ENCODE measurements around the gene ISL2.

The ISL2 gene

GRCh38 chr15:76376029-76376428 is 39.5 kb downstream of the ISL2 start:
- H3K9me3 ChIP-seq (ENCODE audit: control insufficient read depth in 2 of 2, low read length in 2 of 2): no peaks in the 10 kb centered on the region
- no peak overlapping the region for H3K9ac ChIP-seq (ENCODE audit: low read depth in 1 of 2, low read length in 2 of 2)
- no peaks in the 10 kb centered on the region for H3K27me3 ChIP-seq (ENCODE audit: control insufficient read depth in 2 of 2, insufficient read depth in 2 of 2, low read length in 2 of 2)
- no peak overlapping the region for H3K4me3 ChIP-seq (ENCODE audit: low read length in 2 of 2)
- no peaks in the 10 kb centered on the region for H3K4me1 ChIP-seq (ENCODE audit: control insufficient read depth in 2 of 2, insufficient read depth in 2 of 2, low read length in 2 of 2)
- no peak overlapping the region for H3K27ac ChIP-seq (ENCODE audit: low read depth in 2 of 2, low read length in 2 of 2)
- H3K36me3 ChIP-seq (ENCODE audit: control insufficient read depth in 2 of 2, insufficient read depth in 2 of 2, low read length in 2 of 2): peaks cover 0 to 4% of the 10 kb centered on the region in 2 donors

GRCh38 chr15:76376816-76377215 is 40.2 kb downstream of the ISL2 start:
- Histone ChIP-seq H3K36me3 (ENCODE audit: control insufficient read depth in 2 of 2, insufficient read depth in 2 of 2, low read length in 2 of 2) (peaks cover 0 to 4% of the 10 kb centered on the region in 2 donors), H3K27ac (ENCODE audit: low read depth in 2 of 2, low read length in 2 of 2) (no peak overlapping the region), H3K27me3 (ENCODE audit: control insufficient read depth in 2 of 2, insufficient read depth in 2 of 2, low read length in 2 of 2) (no peaks in the 10 kb centered on the region), H3K4me1 (ENCODE audit: control insufficient read depth in 2 of 2, insufficient read depth in 2 of 2, low read length in 2 of 2) (no peaks in the 10 kb centered on the region), H3K9me3 (ENCODE audit: control insufficient read depth in 2 of 2, low read length in 2 of 2) (no peaks in the 10 kb centered on the region), H3K9ac (ENCODE audit: low read depth in 1 of 2, low read length in 2 of 2) (no peak overlapping the region), H3K4me3 (ENCODE audit: low read length in 2 of 2) (no peak overlapping the region)

GRCh38 chr15:76377217-76377616 is 40.6 kb downstream of the ISL2 start:
- no peaks in the 10 kb centered on the region for H3K27me3 ChIP-seq (ENCODE audit: control insufficient read depth in 2 of 2, insufficient read depth in 2 of 2, low read length in 2 of 2)
- no peak overlapping the region for H3K4me3 ChIP-seq (ENCODE audit: low read length in 2 of 2)
- H3K9ac ChIP-seq (ENCODE audit: low read depth in 1 of 2, low read length in 2 of 2): no peak overlapping the region
- H3K4me1 ChIP-seq (ENCODE audit: control insufficient read depth in 2 of 2, insufficient read depth in 2 of 2, low read length in 2 of 2): no peaks in the 10 kb centered on the region
- H3K36me3 ChIP-seq (ENCODE audit: control insufficient read depth in 2 of 2, insufficient read depth in 2 of 2, low read length in 2 of 2): peaks cover 0 to 4% of the 10 kb centered on the region in 2 donors
- no peak overlapping the region for H3K27ac ChIP-seq (ENCODE audit: low read depth in 2 of 2, low read length in 2 of 2)
- H3K9me3 ChIP-seq (ENCODE audit: control insufficient read depth in 2 of 2, low read length in 2 of 2): no peaks in the 10 kb centered on the region

GRCh38 chr15:76377751-76378150 is 41.2 kb downstream of the ISL2 start:
- H3K27ac ChIP-seq (ENCODE audit: low read depth in 2 of 2, low read length in 2 of 2): no peak overlapping the region

GRCh38 chr15:76378691-76379090 is 42.1 kb downstream of the ISL2 start:
- H3K4me3 ChIP-seq (ENCODE audit: low read length in 2 of 2): no peak overlapping the region
- no peak overlapping the region for H3K27ac ChIP-seq (ENCODE audit: low read depth in 2 of 2, low read length in 2 of 2)
- H3K9ac ChIP-seq (ENCODE audit: low read depth in 1 of 2, low read length in 2 of 2): no peak overlapping the region
- H3K9me3 ChIP-seq (ENCODE audit: control insufficient read depth in 2 of 2, low read length in 2 of 2): no peaks in the 10 kb centered on the region
- no peaks in the 10 kb centered on the region for H3K4me1 ChIP-seq (ENCODE audit: control insufficient read depth in 2 of 2, insufficient read depth in 2 of 2, low read length in 2 of 2)
- no peaks in the 10 kb centered on the region for H3K27me3 ChIP-seq (ENCODE audit: control insufficient read depth in 2 of 2, insufficient read depth in 2 of 2, low read length in 2 of 2)
- no peaks in the 10 kb centered on the region for H3K36me3 ChIP-seq (ENCODE audit: control insufficient read depth in 2 of 2, insufficient read depth in 2 of 2, low read length in 2 of 2)

More at GRCh38 chr15:76377751-76378150, 41.2 kb downstream of the ISL2 start:
- no peaks in the 10 kb centered on the region for H3K9me3 ChIP-seq (ENCODE audit: control insufficient read depth in 2 of 2, low read length in 2 of 2)
- H3K4me1 ChIP-seq (ENCODE audit: control insufficient read depth in 2 of 2, insufficient read depth in 2 of 2, low read length in 2 of 2): no peaks in the 10 kb centered on the region
- no peak overlapping the region for H3K9ac ChIP-seq (ENCODE audit: low read depth in 1 of 2, low read length in 2 of 2)
- H3K4me3 ChIP-seq (ENCODE audit: low read length in 2 of 2): no peak overlapping the region
- peaks cover 0 to 4% of the 10 kb centered on the region in 2 donors for H3K36me3 ChIP-seq (ENCODE audit: control insufficient read depth in 2 of 2, insufficient read depth in 2 of 2, low read length in 2 of 2)
- H3K27me3 ChIP-seq (ENCODE audit: control insufficient read depth in 2 of 2, insufficient read depth in 2 of 2, low read length in 2 of 2): no peaks in the 10 kb centered on the region

- Histone ChIP-seq H3K9me3 (ENCODE audit: control insufficient read depth in 2 of 2, low read length in 2 of 2) (no peaks in the 10 kb centered on the region), H3K36me3 (ENCODE audit: control insufficient read depth in 2 of 2, insufficient read depth in 2 of 2, low read length in 2 of 2) (no peaks in the 10 kb centered on the region), H3K27me3 (ENCODE audit: control insufficient read depth in 2 of 2, insufficient read depth in 2 of 2, low read length in 2 of 2) (no peaks in the 10 kb centered on the region), H3K27ac (ENCODE audit: low read depth in 2 of 2, low read length in 2 of 2) (no peak overlapping the region), H3K4me3 (ENCODE audit: low read length in 2 of 2) (no peak overlapping the region), H3K9ac (ENCODE audit: low read depth in 1 of 2, low read length in 2 of 2) (no peak overlapping the region), H3K4me1 (ENCODE audit: control insufficient read depth in 2 of 2, insufficient read depth in 2 of 2, low read length in 2 of 2) (no peaks in the 10 kb centered on the region)
Measured at GRCh38 chr15:76380249-76380648, 43.7 kb downstream of the ISL2 start.

- Histone ChIP-seq H3K36me3 (ENCODE audit: control insufficient read depth in 2 of 2, insufficient read depth in 2 of 2, low read length in 2 of 2) (no peaks in the 10 kb centered on the region), H3K27ac (ENCODE audit: low read depth in 2 of 2, low read length in 2 of 2) (no peak overlapping the region), H3K4me1 (ENCODE audit: control insufficient read depth in 2 of 2, insufficient read depth in 2 of 2, low read length in 2 of 2) (no peaks in the 10 kb centered on the region), H3K9me3 (ENCODE audit: control insufficient read depth in 2 of 2, low read length in 2 of 2) (no peaks in the 10 kb centered on the region), H3K4me3 (ENCODE audit: low read length in 2 of 2) (no peak overlapping the region), H3K27me3 (ENCODE audit: control insufficient read depth in 2 of 2, insufficient read depth in 2 of 2, low read length in 2 of 2) (no peaks in the 10 kb centered on the region), H3K9ac (ENCODE audit: low read depth in 1 of 2, low read length in 2 of 2) (no peak overlapping the region)
Measured at GRCh38 chr15:76381366-76381765, 44.8 kb downstream of the ISL2 start.

GRCh38 chr15:76382987-76383728 is 46.6 kb downstream of the ISL2 start:
- H3K27ac ChIP-seq (ENCODE audit: low read depth in 2 of 2, low read length in 2 of 2): no peak overlapping the region
- no peaks in the 10 kb centered on the region for H3K9me3 ChIP-seq (ENCODE audit: control insufficient read depth in 2 of 2, low read length in 2 of 2)
- H3K27me3 ChIP-seq (ENCODE audit: control insufficient read depth in 2 of 2, insufficient read depth in 2 of 2, low read length in 2 of 2): no peaks in the 10 kb centered on the region
- H3K4me3 ChIP-seq (ENCODE audit: low read length in 2 of 2): no peak overlapping the region
- no peaks in the 10 kb centered on the region for H3K36me3 ChIP-seq (ENCODE audit: control insufficient read depth in 2 of 2, insufficient read depth in 2 of 2, low read length in 2 of 2)
- H3K9ac ChIP-seq (ENCODE audit: low read depth in 1 of 2, low read length in 2 of 2): no peak overlapping the region
- no peaks in the 10 kb centered on the region for H3K4me1 ChIP-seq (ENCODE audit: control insufficient read depth in 2 of 2, insufficient read depth in 2 of 2, low read length in 2 of 2)

GRCh38 chr15:76384409-76384808 is 47.8 kb downstream of the ISL2 start:
- H3K27ac ChIP-seq (ENCODE audit: low read depth in 2 of 2, low read length in 2 of 2): no peak overlapping the region
- H3K9me3 ChIP-seq (ENCODE audit: control insufficient read depth in 2 of 2, low read length in 2 of 2): no peaks in the 10 kb centered on the region
- no peaks in the 10 kb centered on the region for H3K27me3 ChIP-seq (ENCODE audit: control insufficient read depth in 2 of 2, insufficient read depth in 2 of 2, low read length in 2 of 2)

GRCh38 chr15:76386178-76386577 is 49.6 kb downstream of the ISL2 start:
- no peaks in the 10 kb centered on the region for H3K4me1 ChIP-seq (ENCODE audit: control insufficient read depth in 2 of 2, insufficient read depth in 2 of 2, low read length in 2 of 2)
- no peak overlapping the region for H3K9ac ChIP-seq (ENCODE audit: low read depth in 1 of 2, low read length in 2 of 2)
- no peak overlapping the region for H3K27ac ChIP-seq (ENCODE audit: low read depth in 2 of 2, low read length in 2 of 2)

More at GRCh38 chr15:76384409-76384808, 47.8 kb downstream of the ISL2 start:
- H3K9ac ChIP-seq (ENCODE audit: low read depth in 1 of 2, low read length in 2 of 2): no peak overlapping the region
- H3K4me1 ChIP-seq (ENCODE audit: control insufficient read depth in 2 of 2, insufficient read depth in 2 of 2, low read length in 2 of 2): no peaks in the 10 kb centered on the region
- H3K4me3 ChIP-seq (ENCODE audit: low read length in 2 of 2): no peak overlapping the region
- no peaks in the 10 kb centered on the region for H3K36me3 ChIP-seq (ENCODE audit: control insufficient read depth in 2 of 2, insufficient read depth in 2 of 2, low read length in 2 of 2)

More at GRCh38 chr15:76386178-76386577, 49.6 kb downstream of the ISL2 start:
- H3K4me3 ChIP-seq (ENCODE audit: low read length in 2 of 2): no peak overlapping the region
- H3K27me3 ChIP-seq (ENCODE audit: control insufficient read depth in 2 of 2, insufficient read depth in 2 of 2, low read length in 2 of 2): no peaks in the 10 kb centered on the region
- H3K36me3 ChIP-seq (ENCODE audit: control insufficient read depth in 2 of 2, insufficient read depth in 2 of 2, low read length in 2 of 2): no peaks in the 10 kb centered on the region
- no peaks in the 10 kb centered on the region for H3K9me3 ChIP-seq (ENCODE audit: control insufficient read depth in 2 of 2, low read length in 2 of 2)
